Suprapubic skin (tissue), 3 donors: ENCODE data around the gene CCDC68.

ENCODE experiments used
- CTCF ChIP-seq, 2 donors: fragments of 200-600 bp in 1 of 2; fragments of 450-650 bp in 1 of 2; sonication (generic) in 1 of 2; IDR thresholded peaks; one replicate each; pipeline ENCODE4 v1.5.1; 2016 to 2019; ENCODE audit warnings: antibody characterized with exemption in 2 of 2, mild to moderate bottlenecking in 1 of 2, moderate library complexity in 1 of 2
- POLR2AphosphoS5 ChIP-seq, 3 donors: sonication (generic); formaldehyde crosslinking; IDR thresholded peaks; one replicate each; pipeline ENCODE4 v1.6.1; 2017; ENCODE audit warnings: antibody characterized with exemption in 3 of 3

- TF ChIP-seq POLR2AphosphoS5 (IDR thresholded peaks at IDR 0.05) (no peak), CTCF (IDR thresholded peaks at IDR 0.05) (no peak)
Measured at GRCh38 chr18:54962919-54963645, 3.8 kb upstream of the CCDC68 start.
